ENCODE data around the gene SDK2. TPM values are rescaled to one million over a fixed set of nuclear protein-coding genes. Genes with fewer than 3 reads are reported as not detected.

The SDK2 gene
- total and polyA plus RNA-seq, 2 donors: 0.66 to 0.87 TPM

DNA sequence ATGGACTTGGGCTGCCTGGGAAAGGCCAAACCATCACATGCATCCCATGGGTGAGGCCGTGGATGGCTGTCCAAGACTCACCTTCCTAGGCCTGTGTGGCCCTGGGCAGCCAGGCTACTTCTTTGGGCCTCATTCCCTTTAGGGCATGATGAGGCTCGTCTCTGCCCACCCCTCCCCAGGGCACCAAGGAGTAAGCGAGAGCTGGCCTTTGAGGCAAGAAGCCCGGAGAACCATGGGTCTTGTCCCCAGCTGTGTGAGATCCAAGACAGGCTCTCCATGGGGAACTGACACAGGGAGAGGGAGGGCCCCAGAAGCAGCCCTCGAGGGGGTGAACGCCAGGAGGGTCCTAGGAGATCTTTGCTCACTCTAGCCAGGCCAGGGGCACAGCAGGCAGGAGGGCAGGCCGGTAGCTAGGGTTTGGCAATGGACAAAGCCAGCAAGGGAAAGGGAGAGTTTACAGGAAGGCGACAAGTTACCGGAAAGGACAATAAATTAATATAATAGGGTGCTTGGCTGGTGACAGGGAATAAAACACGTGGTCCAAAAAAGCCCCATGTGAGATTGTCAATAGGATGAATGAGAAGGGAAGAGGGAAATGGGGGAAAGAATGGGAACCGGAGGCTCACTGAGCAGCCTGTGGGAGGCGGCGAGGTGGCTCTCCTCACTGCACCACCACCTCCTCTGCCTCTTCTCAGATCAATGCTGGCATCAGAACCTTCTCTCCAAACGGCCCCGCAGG is 119.1 kb downstream of the SDK2 start:
- H3K27me3 ChIP-seq (ENCODE audit: control insufficient read depth in 2 of 2, insufficient read depth in 1 of 2, low read length in 1 of 2): no peaks in the 10 kb centered on the region
- DNase-seq (ENCODE audit: low read depth in 6 of 9, low spot score in 9 of 9): no peak
- no peak overlapping the region for H3K27ac ChIP-seq (ENCODE audit: low read depth in 1 of 2, low read length in 1 of 2)
- no peaks in the 10 kb centered on the region for H3K4me1 ChIP-seq (ENCODE audit: control insufficient read depth in 2 of 2, insufficient read depth in 2 of 2, low read length in 2 of 2)
- WGBS: 95% methylated on average over 15 of the region's 15 CpGs
- H3K4me3 ChIP-seq (ENCODE audit: low read length in 2 of 2): no peak overlapping the region
- no peaks in the 10 kb centered on the region for H3K9me3 ChIP-seq (ENCODE audit: control insufficient read depth in 2 of 2, insufficient read depth in 1 of 2, low read length in 1 of 2)
- no peaks in the 10 kb centered on the region for H3K36me3 ChIP-seq (ENCODE audit: control insufficient read depth in 2 of 2, insufficient read depth in 2 of 2, low read length in 1 of 2)

DNA sequence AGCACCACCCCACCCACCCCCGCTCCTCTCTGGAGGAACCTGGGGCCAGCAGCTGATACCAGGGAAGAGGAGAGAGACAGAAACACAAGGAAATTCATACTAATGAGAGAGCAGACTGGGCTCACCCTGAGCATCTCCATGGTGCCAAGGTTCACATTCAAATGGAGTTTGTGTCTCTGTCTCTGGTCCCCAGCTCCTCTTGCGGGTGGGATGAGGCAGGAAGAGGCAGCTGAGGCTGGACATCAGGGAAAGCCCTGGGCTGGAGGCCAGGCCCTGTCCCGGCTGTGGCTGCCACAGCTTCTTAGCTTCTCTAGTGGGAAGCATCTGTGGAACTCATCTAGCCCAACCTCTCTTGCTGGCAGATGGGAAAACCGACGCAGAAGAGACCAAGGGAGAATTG is 121.5 kb downstream of the SDK2 start:
- no peak for DNase-seq (ENCODE audit: low read depth in 6 of 9, low spot score in 9 of 9)
- no peak overlapping the region for H3K27ac ChIP-seq (ENCODE audit: low read depth in 1 of 2, low read length in 1 of 2)

DNA sequence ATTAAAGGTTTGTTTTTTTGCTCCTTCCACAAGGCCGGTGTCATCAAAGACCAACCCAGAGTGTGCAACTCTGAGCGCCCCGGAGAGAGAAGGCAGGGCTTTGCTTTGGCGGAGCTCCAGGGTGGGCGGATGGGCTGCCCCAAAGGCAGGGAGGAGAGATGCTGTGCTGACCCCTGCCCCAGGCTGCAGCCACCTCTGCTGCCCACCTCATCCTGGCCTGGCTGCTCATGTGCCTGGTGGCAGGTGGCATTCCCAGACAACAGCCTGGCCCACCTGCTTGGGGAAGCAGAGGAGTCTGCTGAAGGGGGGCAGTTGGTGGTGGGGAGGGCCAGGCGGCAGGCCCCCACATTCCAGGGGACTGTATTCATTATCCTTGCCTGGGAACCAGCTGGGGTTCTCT is 122.1 kb downstream of the SDK2 start:
- no peak for DNase-seq (ENCODE audit: low read depth in 6 of 9, low spot score in 9 of 9)
- Histone ChIP-seq H3K9me3 (ENCODE audit: control insufficient read depth in 2 of 2, insufficient read depth in 1 of 2, low read length in 1 of 2) (no peaks in the 10 kb centered on the region), H3K4me1 (ENCODE audit: control insufficient read depth in 2 of 2, insufficient read depth in 2 of 2, low read length in 2 of 2) (no peaks in the 10 kb centered on the region), H3K36me3 (ENCODE audit: control insufficient read depth in 2 of 2, insufficient read depth in 2 of 2, low read length in 1 of 2) (no peaks in the 10 kb centered on the region), H3K27me3 (ENCODE audit: control insufficient read depth in 2 of 2, insufficient read depth in 1 of 2, low read length in 1 of 2) (no peaks in the 10 kb centered on the region), H3K27ac (ENCODE audit: low read depth in 1 of 2, low read length in 1 of 2) (no peak overlapping the region), H3K4me3 (ENCODE audit: low read length in 2 of 2) (no peak overlapping the region)
- 96% methylated on average over 6 of the region's 6 CpGs for WGBS

More for the DNA sequence above, 121.5 kb downstream of the SDK2 start:
- H3K4me3 ChIP-seq (ENCODE audit: low read length in 2 of 2): no peak overlapping the region
- H3K9me3 ChIP-seq (ENCODE audit: control insufficient read depth in 2 of 2, insufficient read depth in 1 of 2, low read length in 1 of 2): no peaks in the 10 kb centered on the region
- no peaks in the 10 kb centered on the region for H3K27me3 ChIP-seq (ENCODE audit: control insufficient read depth in 2 of 2, insufficient read depth in 1 of 2, low read length in 1 of 2)
- 98% methylated on average over 5 of the region's 5 CpGs for WGBS
- H3K36me3 ChIP-seq (ENCODE audit: control insufficient read depth in 2 of 2, insufficient read depth in 2 of 2, low read length in 1 of 2): no peaks in the 10 kb centered on the region
- H3K4me1 ChIP-seq (ENCODE audit: control insufficient read depth in 2 of 2, insufficient read depth in 2 of 2, low read length in 2 of 2): no peaks in the 10 kb centered on the region

DNA sequence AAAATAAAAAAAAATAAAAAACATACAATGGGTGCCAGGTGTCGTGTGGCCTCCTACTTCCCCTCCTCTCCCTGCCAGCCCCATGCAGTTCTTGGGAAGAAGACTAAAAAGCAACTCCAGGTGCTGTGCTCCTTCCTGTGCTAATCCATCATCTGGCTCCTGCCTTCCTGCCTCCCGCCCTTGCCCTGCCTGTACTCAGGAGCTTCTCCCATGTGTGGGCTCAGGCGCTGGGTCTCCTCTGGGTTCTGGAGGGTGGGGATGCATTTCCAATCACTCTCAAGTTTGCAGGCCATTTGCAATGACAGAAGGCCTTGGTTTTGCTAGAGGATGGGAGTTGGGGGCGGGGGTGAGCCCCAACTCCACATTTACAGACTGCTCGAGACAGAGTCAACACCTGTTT is 122.9 kb downstream of the SDK2 start:
- Histone ChIP-seq H3K4me3 (ENCODE audit: low read length in 2 of 2) (no peak overlapping the region), H3K9me3 (ENCODE audit: control insufficient read depth in 2 of 2, insufficient read depth in 1 of 2, low read length in 1 of 2) (no peaks in the 10 kb centered on the region), H3K4me1 (ENCODE audit: control insufficient read depth in 2 of 2, insufficient read depth in 2 of 2, low read length in 2 of 2) (no peaks in the 10 kb centered on the region), H3K36me3 (ENCODE audit: control insufficient read depth in 2 of 2, insufficient read depth in 2 of 2, low read length in 1 of 2) (no peaks in the 10 kb centered on the region), H3K27me3 (ENCODE audit: control insufficient read depth in 2 of 2, insufficient read depth in 1 of 2, low read length in 1 of 2) (no peaks in the 10 kb centered on the region), H3K27ac (ENCODE audit: low read depth in 1 of 2, low read length in 1 of 2) (no peak overlapping the region)
- DNase-seq (ENCODE audit: low read depth in 6 of 9, low spot score in 9 of 9): no peak
- WGBS: 63% methylated on average over 5 of the region's 5 CpGs

DNA sequence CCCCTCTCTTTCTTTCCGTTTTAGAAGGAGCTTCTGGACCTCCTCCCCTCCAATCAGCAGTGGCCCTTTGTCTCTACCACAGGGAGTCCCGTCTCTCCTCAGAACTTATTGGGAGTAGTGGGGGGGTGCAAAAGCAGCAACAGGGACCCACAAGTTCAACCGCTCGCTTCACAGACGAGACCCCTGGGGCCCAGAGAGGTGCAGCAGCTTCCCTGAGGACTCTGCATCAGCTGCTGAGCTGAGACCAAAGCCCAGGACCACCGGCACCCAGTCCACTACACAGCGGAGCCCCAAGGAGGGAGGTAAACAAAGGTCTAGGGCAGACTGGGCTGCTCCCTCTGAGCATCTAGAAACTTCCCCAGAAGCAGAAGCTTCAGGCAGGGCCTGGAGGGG is 123.9 kb downstream of the SDK2 start:
- Histone ChIP-seq H3K4me3 (ENCODE audit: low read length in 2 of 2) (no peak overlapping the region), H3K4me1 (ENCODE audit: control insufficient read depth in 2 of 2, insufficient read depth in 2 of 2, low read length in 2 of 2) (no peaks in the 10 kb centered on the region), H3K27me3 (ENCODE audit: control insufficient read depth in 2 of 2, insufficient read depth in 1 of 2, low read length in 1 of 2) (no peaks in the 10 kb centered on the region), H3K9me3 (ENCODE audit: control insufficient read depth in 2 of 2, insufficient read depth in 1 of 2, low read length in 1 of 2) (no peaks in the 10 kb centered on the region), H3K27ac (ENCODE audit: low read depth in 1 of 2, low read length in 1 of 2) (no peak overlapping the region), H3K36me3 (ENCODE audit: control insufficient read depth in 2 of 2, insufficient read depth in 2 of 2, low read length in 1 of 2) (no peaks in the 10 kb centered on the region)
- no peak for DNase-seq (ENCODE audit: low read depth in 6 of 9, low spot score in 9 of 9)
- 96% methylated on average over 7 of the region's 7 CpGs for WGBS

DNA sequence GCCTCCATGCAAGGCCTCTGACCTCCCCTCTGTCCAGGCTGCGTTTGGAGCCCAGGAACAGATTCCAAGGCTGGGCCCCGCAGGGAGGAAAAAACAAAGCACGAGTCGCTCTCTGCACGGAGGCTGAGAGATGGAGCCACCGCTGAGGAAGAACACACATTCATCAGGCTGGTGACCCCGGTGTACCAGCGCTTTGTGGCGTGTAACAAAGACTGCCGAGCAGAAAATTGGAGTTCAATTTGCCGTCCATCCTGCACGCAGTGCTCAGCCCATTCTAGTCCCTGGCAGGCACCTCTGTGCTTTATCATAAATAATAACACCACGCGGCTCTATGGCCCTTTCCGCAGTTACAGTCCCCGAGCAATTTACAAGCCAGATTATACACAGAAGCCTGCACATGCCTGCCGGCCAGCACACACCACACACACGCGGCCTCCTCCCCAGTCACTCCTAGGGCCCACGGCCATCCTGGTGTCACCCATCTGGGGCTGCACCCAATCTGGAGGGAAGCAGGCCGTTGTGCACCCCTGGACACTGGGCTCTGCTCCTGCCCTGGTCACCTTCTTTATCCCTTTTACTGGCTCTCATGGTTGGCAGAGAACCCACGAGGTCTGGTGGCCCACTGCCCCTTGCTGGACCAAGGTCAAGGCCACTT is 124.4 kb downstream of the SDK2 start:
- no peak for DNase-seq (ENCODE audit: low read depth in 6 of 9, low spot score in 9 of 9)
- no peak overlapping the region for H3K4me3 ChIP-seq (ENCODE audit: low read length in 2 of 2)

DNA sequence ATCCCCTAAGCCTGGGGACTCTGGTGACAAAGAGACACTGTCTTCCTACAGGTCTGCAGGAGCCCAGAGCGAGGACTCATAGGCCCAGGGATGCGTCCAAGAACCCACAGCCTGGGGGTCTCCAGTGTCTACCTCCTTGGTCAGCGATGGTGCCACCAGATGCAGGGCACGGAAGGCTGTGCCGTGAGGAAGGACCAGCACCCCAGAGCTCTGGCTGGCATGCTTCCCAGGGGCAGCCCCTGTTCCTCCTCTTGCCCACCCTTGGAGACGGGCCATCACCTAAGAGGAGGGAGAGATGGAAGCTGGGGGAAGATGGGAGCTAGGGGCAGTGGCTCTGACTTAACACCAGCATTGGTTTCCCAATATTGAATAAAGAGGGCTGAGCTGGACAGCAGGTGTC is 125.2 kb downstream of the SDK2 start:
- no peaks in the 10 kb centered on the region for H3K4me1 ChIP-seq (ENCODE audit: control insufficient read depth in 2 of 2, insufficient read depth in 2 of 2, low read length in 2 of 2)
- H3K36me3 ChIP-seq (ENCODE audit: control insufficient read depth in 2 of 2, insufficient read depth in 2 of 2, low read length in 1 of 2): no peaks in the 10 kb centered on the region
- over 99% methylated on average over 6 of the region's 6 CpGs for WGBS
- H3K4me3 ChIP-seq (ENCODE audit: low read length in 2 of 2): no peak overlapping the region
- no peaks in the 10 kb centered on the region for H3K27me3 ChIP-seq (ENCODE audit: control insufficient read depth in 2 of 2, insufficient read depth in 1 of 2, low read length in 1 of 2)
- DNase-seq (ENCODE audit: low read depth in 6 of 9, low spot score in 9 of 9): no peak
- no peaks in the 10 kb centered on the region for H3K9me3 ChIP-seq (ENCODE audit: control insufficient read depth in 2 of 2, insufficient read depth in 1 of 2, low read length in 1 of 2)
- no peak overlapping the region for H3K27ac ChIP-seq (ENCODE audit: low read depth in 1 of 2, low read length in 1 of 2)

More for the DNA sequence above, 124.4 kb downstream of the SDK2 start:
- H3K9me3 ChIP-seq (ENCODE audit: control insufficient read depth in 2 of 2, insufficient read depth in 1 of 2, low read length in 1 of 2): no peaks in the 10 kb centered on the region
- no peaks in the 10 kb centered on the region for H3K36me3 ChIP-seq (ENCODE audit: control insufficient read depth in 2 of 2, insufficient read depth in 2 of 2, low read length in 1 of 2)
- H3K27me3 ChIP-seq (ENCODE audit: control insufficient read depth in 2 of 2, insufficient read depth in 1 of 2, low read length in 1 of 2): no peaks in the 10 kb centered on the region
- no peak overlapping the region for H3K27ac ChIP-seq (ENCODE audit: low read depth in 1 of 2, low read length in 1 of 2)
- no peaks in the 10 kb centered on the region for H3K4me1 ChIP-seq (ENCODE audit: control insufficient read depth in 2 of 2, insufficient read depth in 2 of 2, low read length in 2 of 2)
- WGBS: 93% methylated on average over 22 of the region's 22 CpGs

DNA sequence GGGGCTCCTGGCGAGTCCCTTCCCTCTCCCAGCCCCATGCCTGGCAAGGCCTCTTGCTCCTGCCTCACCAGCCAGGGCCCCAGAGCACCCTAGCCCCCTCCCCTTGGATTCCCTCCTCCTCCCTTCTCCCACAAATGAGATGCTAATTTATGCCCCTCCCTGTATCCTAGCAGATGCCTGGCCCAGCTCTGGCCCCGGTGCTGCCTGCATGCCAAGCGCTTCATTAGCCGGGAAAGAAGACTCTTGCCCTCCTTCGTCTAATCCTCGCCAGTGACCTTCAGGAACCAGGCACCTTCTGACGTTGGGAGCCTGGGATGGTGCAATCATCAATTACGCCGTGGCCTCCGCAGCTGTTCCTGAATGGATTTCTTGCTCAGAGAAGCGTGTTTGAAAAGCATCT is 127.8 kb downstream of the SDK2 start:
- no peak overlapping the region for H3K4me3 ChIP-seq (ENCODE audit: low read length in 2 of 2)
- no peaks in the 10 kb centered on the region for H3K9me3 ChIP-seq (ENCODE audit: control insufficient read depth in 2 of 2, insufficient read depth in 1 of 2, low read length in 1 of 2)
- H3K4me1 ChIP-seq (ENCODE audit: control insufficient read depth in 2 of 2, insufficient read depth in 2 of 2, low read length in 2 of 2): no peaks in the 10 kb centered on the region
- DNase-seq (ENCODE audit: low read depth in 6 of 9, low spot score in 9 of 9): no peak
- 99% methylated on average over 11 of the region's 11 CpGs for WGBS
- no peaks in the 10 kb centered on the region for H3K27me3 ChIP-seq (ENCODE audit: control insufficient read depth in 2 of 2, insufficient read depth in 1 of 2, low read length in 1 of 2)
- no peak overlapping the region for H3K27ac ChIP-seq (ENCODE audit: low read depth in 1 of 2, low read length in 1 of 2)
- no peaks in the 10 kb centered on the region for H3K36me3 ChIP-seq (ENCODE audit: control insufficient read depth in 2 of 2, insufficient read depth in 2 of 2, low read length in 1 of 2)

DNA sequence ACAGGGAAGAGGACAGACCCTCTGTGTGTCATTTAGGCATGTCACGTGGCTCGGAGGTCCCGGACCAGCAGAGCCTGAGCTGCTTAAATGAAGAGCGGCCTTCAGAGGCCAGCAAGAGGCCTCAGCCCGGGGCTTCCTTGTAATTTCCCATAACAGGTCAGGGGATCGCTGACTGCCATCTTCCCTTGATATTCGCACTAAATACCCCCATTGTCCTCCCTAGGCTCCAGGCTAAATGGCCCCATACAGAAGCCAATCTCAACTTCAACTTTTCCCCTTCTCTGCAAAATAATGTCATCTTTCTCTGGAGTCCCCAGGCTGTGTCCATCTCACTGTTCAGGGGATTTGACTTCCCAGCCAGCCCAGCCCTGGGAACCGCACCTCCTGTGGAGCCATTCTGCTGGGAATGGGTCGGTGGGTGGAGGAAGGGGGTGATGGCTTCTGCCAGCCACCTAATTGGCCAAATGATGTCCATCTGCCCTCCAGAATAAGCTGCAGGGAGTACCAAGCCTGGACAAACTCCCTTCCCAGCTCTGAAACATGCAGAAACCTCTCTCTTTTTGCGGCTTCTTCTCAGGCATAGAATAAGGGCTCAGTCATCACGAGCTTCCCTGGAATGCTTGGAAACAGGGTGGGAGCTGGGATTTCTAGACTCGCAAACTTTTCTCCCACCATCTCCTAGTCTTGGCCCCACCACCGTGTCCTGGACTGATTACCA is 129.9 kb downstream of the SDK2 start:
- Histone ChIP-seq H3K36me3 (ENCODE audit: control insufficient read depth in 2 of 2, insufficient read depth in 2 of 2, low read length in 1 of 2) (no peaks in the 10 kb centered on the region), H3K27ac (ENCODE audit: low read depth in 1 of 2, low read length in 1 of 2) (no peak overlapping the region), H3K4me3 (ENCODE audit: low read length in 2 of 2) (no peak overlapping the region), H3K9me3 (ENCODE audit: control insufficient read depth in 2 of 2, insufficient read depth in 1 of 2, low read length in 1 of 2) (no peaks in the 10 kb centered on the region), H3K4me1 (ENCODE audit: control insufficient read depth in 2 of 2, insufficient read depth in 2 of 2, low read length in 2 of 2) (no peaks in the 10 kb centered on the region), H3K27me3 (ENCODE audit: control insufficient read depth in 2 of 2, insufficient read depth in 1 of 2, low read length in 1 of 2) (no peaks in the 10 kb centered on the region)
- no peak for DNase-seq (ENCODE audit: low read depth in 6 of 9, low spot score in 9 of 9)
- 97% methylated on average over 13 of the region's 13 CpGs for WGBS
